ENCODE data around the gene GZMM.
A peak's percentile ranks its signal among the peaks of the same experiment; 100 is the strongest.

The GZMM gene

DNA sequence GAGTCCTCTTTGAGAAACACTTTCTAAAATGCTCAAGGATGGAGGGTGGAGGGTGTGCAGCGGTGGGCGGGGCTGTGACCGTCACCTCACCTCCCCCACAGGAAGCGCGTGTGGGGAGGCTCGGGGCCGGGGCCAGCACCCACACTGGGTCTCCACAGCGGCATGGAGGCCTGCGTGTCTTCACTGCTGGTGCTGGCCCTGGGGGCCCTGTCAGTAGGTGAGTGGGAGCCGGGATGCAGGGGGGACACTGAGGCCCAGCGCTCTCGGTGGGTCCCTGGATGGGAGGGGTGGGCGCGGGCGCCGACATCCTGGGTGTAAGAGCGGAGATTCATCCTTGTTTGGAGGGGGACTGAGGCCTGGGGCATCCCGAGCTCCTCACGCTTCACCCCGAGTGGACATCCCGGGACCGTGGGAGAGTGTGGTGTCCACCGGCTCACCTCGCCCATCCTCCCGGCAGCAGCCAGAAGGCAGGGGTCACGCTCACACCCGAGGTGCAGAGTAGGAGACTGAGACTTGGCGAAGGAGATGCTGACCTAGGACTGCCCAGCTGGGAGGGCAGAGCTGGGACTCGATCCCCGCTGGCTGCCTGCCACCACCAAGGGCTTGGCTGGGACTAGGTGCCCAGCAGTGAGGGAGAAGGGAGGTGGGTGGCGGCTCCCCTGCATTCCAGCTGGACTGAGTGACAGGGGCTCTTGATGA, at the start of gene GZMM:
TSS of gene GZMM (plus strand) at position 144 of the 699 bp plus-strand sequence. CDS start at position 163, 19 bp downstream.
- peak; percentile 69 for DNase-seq (ENCODE audit: low read depth)

DNA sequence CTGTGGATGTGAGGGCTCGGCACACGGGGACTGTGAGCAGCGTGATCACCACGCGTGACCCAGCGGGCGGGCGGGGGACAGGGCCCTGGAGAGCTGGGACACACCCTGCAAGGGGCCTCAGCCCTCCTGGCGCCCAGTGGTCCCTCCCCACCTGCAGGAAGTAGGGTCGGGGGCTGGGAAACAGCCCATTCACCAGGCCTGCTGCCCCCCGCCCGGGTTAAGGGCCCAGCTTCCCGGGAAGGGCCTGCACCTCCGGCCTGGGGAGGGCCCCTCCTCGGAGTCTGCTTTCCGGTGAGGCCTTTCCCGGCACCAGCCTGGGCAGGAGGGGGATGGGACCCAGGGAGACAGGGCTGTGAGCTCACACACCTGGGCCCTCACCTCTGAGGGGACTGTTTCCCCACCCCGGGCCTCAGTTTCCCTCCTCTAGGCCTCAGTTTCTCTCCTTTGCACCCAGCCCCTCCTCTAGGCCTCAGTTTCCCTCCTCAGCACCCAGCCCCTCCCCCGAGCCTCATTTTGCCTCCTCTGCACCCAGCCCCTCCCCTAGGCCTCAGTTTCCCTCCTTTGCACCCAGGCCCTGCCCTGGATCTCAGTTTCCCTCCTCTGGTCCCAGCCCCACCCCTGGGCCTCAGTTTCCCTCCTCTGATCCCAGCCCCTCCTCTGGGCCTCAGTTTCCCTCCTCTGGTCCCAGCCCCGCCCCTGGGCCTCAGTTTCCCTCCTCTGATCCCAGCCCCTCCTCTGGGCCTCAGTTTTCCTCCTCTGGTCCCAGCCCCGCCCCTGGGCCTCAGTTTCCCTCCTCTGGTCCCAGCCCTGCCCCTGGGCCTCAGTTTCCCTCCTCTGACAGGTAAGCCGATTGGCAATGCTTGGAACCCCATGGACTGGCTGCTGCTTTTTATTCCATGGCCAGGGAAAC, 49.4 kb upstream of the GZMM start:
- DNase-seq (ENCODE audit: low read depth): no peak

DNA sequence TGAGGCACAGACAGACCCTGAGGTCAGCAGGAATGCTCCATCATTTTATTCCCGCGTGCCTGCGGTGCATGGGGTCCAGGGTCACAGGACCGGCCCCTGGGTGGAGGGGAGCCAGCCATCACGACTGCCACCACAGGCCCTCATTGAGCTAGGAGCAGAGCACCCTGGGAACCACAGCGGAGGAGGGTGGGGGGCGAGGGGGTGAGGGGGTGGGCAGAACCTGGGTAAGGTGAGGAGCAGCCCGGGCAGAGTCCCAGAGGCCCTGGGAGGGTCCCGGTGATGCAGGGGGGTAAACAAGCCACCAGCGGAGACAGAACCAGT, 48.8 kb upstream of the GZMM start:
- no peak for DNase-seq (ENCODE audit: low read depth)

DNA sequence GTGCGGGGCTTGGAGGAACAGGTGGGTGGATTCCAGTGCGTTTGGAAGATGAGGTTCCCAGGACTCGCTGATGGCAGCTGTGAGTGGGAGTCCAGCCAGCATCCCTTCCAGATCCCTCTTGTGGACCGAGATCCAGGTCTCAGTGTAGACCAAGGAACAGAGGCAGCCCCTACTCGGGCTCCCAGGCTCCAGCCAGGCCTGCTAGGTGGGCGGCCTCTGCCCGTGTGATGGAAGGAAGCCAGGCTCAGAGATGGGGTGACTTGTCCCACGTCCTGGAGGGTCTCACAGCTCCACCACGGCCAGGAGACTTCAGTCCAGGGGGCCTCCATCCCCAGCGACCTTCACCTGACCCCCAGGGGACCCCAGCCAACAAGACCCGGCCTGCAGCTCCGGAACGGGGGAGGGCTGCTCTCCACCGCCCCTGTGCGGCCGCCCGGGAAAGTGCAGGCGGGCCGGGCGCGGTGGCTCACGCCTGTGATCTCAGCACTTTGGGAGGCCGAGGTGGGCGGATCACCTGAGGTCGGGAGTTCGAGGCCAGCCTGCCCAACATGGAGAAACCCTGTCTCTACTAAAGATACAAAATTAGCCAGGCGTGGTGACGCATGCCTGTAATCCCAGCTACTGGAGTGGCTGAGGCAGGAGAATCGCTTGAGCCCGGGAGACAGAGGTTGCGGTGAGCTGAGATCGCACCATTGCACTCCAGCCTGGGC, 48.3 kb upstream of the GZMM start:
- no peak for DNase-seq (ENCODE audit: low read depth)

DNA sequence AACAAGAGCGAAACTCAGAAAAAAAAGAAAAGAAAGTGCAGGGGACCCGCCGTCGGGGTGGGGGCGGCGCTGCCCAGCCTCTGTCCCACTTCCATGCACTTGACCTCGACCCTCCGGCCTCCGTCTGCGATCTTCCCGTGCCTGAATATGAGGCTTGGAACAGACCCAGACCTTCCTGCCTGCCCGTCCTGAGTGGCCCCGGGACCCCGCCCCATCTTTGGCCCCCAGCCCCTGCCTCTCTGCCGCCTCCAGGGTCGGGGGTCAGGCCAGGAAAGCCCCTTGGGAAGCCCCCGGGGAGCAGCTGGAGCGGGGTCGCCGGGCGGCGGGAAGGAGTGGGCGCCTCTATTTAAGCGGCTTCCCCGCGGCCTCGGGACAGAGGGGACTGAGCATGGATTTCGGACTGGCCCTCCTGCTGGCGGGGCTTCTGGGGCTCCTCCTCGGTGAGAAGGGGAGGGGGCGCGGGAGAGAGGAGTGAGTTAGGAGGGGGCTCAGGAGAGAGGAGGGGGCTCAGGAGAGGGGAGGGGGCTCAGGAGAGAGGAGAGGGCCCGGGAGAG, 47.7 kb upstream of the GZMM start, which contains the start of gene MADCAM1:
TSS of gene MADCAM1 (plus strand) at position 375 of the 554 bp plus-strand sequence. CDS start at position 389, 14 bp downstream.
- DNase-seq (ENCODE audit: low read depth): no peak

DNA sequence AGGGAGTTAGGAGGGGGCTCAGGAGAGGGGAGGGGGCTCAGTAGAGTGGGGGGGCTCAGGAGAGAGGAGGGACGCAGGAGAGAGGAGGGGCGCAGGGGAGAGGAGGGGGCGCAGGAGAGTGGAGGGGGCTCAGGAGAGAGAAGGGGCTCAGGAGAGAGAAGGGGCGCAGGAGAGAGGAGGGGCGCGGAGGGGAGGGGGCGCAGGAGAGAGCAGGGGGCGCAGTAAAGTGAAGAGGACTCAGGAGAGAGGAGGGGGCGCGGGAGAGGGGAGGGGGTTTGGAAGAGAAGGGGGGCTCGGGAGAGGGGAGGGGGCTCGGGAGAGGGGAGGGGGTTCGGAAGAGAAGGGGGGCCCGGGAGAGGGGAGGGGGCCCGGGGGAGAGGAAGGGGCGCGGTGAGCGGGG, 46.9 kb upstream of the GZMM start:
- no peak for DNase-seq (ENCODE audit: low read depth)

DNA sequence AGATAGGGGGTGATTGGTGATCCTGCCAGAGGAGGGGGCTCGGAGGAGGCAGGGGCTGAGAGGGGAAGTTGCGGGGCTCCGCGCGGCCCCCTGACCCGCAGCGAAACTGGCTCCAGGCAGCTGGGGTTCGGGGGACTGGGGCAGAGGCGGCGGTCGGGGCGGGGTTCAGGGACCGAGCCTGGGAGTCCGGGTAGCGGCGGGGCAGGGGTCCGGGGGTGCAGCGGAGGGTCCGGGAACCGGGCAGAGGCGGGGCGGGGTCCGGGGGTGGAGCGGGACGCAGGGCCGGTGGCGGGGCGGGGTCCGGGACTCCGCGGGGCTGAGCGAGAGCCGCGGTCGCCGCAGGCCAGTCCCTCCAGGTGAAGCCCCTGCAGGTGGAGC, 46.4 kb upstream of the GZMM start:
- DNase-seq (ENCODE audit: low read depth): no peak

DNA sequence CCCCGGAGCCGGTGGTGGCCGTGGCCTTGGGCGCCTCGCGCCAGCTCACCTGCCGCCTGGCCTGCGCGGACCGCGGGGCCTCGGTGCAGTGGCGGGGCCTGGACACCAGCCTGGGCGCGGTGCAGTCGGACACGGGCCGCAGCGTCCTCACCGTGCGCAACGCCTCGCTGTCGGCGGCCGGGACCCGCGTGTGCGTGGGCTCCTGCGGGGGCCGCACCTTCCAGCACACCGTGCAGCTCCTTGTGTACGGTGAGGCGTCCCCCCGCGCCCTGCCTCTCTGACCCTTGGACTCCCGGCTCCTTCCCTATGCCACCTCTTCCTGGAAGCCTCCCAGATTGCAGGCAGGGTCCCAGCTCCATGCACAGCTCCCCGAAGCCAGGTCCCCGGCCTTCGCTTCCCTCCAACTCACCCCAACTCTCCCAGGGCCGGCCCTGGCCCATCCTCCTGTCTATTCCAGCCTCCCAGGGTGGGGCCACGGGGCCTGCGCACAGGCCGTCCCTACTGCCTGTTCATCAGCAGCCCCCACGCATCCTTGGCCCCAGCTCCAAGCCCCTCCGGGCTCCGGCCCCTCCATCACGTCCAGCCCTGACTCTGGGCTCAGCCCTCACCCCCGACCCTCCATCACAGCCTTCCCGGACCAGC, 45.9 kb upstream of the GZMM start:
- DNase-seq (ENCODE audit: low read depth): no peak

DNA sequence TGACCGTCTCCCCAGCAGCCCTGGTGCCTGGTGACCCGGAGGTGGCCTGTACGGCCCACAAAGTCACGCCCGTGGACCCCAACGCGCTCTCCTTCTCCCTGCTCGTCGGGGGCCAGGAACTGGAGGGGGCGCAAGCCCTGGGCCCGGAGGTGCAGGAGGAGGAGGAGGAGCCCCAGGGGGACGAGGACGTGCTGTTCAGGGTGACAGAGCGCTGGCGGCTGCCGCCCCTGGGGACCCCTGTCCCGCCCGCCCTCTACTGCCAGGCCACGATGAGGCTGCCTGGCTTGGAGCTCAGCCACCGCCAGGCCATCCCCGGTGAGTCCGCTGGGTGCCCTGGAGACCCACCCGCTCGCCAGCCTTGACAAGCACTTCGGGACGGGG, 45.4 kb upstream of the GZMM start:
- no peak for DNase-seq (ENCODE audit: low read depth)

DNA sequence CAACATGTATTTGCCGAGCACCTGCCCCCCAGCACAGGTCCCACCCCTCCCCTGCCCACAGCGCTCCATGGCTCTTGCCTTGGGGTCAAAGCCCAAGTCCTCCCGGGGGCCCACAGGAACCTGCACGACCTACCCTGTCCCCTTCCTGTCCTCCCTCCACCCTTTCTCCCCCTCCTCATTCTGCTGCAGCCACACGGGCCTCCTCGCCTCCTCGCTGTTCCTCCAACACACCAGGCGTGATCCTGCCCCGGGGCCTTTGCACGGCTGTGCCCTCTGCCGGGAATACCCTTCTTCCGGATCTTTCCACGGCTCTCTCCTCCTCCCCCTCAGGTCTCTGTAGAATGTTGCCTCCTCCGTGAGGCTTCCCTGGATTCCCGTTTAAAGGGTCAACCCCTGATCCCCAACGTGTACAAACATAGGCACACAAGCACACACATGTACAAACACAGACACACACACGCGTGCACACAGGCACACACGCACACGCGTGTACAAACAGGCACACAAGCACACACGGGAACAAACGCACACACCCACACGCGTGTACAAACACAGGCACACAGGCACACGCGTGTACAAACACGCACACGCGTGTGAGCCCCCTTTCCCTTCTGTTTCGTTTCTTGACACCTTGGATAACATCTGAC, 44.8 kb upstream of the GZMM start:
- no peak for DNase-seq (ENCODE audit: low read depth)

DNA sequence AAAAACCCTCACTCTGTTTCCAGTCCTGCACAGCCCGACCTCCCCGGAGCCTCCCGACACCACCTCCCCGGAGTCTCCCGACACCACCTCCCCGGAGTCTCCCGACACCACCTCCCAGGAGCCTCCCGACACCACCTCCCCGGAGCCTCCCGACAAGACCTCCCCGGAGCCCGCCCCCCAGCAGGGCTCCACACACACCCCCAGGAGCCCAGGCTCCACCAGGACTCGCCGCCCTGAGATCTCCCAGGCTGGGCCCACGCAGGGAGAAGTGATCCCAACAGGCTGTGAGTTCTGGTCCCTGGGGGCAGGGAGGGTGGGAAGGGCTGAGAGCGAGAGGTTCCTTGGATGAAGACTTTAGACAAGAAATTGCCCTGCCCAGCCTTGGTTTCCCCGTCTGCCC, 42.2 kb upstream of the GZMM start:
- no peak for DNase-seq (ENCODE audit: low read depth)

DNA sequence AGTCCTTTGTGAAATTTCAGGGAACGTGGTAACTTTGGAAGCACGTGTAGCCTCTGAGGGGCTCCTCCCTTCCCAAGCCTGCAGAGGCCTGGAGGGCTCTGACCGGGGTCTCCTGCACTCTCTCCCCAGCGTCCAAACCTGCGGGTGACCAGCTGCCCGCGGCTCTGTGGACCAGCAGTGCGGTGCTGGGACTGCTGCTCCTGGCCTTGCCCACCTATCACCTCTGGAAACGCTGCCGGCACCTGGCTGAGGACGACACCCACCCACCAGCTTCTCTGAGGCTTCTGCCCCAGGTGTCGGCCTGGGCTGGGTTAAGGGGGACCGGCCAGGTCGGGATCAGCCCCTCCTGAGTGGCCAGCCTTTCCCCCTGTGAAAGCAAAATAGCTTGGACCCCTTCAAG, 39.2 kb upstream of the GZMM start:
- no peak for DNase-seq (ENCODE audit: low read depth)

DNA sequence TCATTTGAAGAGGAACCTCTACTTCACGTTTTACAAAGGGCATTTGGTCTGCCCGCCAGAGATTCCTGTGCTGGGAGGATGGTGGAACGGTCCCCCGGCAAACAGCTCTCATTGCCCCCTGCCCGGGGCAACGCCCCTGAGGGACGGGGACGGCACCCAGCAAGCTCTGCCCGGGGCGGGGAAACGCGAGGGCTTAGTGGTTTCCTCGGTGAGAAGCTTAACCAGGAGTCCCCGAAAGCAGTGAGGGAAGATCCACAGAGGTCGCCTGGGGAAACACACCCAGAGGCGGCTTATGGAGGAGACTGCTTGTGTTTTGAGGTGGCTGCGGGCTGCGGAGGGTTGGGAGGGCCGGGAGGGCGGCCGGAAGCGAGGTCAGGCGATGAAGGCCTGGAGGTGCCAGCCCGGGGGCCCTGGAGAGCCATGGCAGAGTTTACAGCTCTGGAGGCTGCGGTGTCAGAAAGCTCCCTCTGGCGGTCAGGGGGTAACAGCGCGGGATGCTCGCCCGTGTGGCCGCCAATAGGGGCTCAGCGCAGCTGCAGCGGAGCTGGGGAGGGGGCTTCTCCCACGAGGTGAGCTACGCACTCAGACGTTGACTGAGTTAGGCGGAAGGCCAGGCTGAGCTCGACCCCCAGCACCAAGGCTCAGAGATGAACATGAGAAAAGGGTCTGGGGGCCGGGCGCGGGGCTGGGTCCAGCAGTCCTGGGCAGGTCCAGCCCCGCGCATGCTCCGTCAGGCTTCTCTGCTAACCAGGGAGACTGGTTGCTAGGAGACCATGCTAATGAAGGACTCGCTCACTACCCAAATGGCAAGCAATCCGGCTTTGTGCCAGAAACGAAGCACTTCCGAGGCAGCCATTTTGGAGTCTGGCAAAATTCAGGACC, 37.2 kb upstream of the GZMM start:
- peak; percentile 86 for DNase-seq (ENCODE audit: low read depth)

DNA sequence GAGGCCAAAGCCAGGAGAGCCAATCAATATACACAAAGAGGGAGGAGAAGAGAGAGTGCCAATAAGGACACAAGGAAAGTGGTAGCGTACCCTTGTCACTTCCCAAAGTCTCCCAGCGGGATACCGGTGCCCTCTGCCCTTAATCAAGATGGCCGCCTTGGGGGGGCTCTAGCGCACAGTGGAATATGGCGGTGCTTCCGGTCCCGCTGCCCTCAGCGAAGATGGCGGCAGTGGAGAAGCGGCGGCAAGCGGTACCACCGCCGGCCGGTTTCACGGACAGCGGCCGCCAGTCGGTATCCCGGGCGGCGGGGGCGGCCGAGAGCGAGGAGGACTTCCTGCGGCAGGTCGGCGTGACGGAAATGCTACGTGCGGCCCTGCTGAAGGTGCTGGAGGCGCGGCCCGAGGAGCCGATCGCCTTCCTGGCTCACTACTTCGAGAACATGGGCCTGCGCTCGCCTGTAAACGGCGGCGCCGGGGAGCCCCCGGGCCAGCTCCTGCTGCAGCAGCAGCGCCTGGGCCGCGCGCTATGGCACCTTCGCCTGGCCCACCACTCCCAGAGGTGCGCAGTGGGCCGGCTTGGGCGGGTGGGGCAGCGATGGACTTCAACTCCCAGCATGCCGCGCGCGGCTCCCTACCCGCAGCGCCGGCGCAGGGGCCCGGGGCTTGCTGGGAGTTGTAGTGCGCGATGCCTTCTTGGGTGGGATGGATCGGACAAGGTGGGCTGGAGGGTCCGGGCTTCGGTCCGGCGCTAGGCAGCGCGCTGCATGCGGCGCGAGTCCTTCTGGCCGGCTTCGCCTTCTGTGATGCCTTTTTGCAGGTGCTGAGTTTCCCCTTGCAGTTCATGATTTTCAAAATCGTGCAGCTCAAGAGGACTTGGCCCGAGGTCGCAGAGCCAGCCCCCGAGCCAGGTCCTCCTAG, 36.3 kb upstream of the GZMM start, which contains the start of gene TPGS1:
TSS of gene TPGS1 (plus strand) at position 212 of the 918 bp plus-strand sequence. CDS start at position 222, 10 bp downstream.
- peak; percentile 78 for DNase-seq (ENCODE audit: low read depth)

DNA sequence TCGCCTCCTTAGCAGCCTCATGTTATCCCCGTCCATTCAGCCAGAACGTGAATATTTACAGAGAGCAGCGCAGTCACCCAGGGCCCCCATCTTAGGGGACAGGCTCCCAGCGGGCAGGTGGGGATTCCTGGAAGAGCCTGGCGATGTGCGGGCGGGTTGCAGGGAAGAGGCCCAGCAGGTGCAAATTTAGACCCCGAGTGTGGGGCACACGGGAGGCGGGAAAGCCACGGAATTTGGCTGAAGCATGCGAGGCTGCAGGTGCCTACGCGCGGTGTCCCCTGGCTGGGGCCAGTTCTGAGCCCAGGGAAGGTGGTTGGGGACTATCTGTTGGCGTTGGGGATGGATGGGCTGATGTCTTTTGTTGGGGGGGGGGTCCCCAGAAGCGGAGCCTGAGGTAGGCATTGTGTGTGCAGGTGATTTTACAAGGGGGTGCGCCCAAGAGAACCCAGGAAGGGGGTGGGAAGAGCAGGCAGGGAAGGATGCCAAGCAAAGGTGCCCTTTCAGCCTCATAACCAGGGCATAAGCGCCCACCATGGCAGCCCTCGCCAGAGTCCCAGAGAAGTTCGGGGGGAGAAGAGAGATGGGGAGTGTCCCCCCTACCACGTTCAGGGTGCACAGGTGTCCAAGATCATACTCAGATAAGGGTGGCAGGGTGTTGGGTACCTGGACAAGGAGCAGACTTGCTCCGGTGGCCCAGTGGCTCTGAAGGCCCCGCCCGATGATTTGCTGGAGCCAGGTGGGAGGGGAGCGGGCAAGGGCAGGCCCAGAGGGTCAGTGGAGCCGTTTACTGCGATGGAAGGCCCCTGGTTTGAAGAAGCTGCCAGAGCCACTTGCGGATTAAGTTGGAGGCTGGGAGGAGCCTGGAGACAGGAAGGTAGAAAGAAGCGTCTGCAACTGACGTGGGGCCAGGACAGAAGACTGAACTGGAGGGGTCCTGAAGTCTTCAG, 35.4 kb upstream of the GZMM start:
- no peak for DNase-seq (ENCODE audit: low read depth)

DNA sequence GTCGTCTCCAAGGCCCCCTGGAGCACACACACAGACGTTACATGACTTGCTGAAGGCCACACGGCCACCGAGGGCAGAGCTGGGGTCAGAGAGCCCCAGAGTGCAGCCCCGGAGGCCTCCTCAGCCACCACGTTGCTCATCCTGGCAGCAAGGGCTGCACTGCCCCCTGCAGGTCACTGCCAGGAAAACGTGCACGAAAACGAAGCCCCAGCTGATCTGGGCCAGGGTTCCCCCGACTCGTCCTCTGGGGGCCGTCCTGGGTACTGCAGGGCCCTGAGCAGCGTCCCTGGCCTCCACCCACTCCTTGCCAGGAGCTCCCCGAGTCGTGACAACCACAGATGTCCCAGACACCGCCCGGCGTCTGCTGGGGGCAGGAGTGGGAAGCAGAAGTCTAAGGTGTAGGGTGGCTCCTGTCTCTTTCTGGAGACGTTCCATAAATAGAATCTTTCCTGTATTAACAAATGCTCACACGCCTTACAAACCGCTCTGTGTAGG, 33.2 kb upstream of the GZMM start:
- peak; percentile 87 for DNase-seq (ENCODE audit: low read depth)

DNA sequence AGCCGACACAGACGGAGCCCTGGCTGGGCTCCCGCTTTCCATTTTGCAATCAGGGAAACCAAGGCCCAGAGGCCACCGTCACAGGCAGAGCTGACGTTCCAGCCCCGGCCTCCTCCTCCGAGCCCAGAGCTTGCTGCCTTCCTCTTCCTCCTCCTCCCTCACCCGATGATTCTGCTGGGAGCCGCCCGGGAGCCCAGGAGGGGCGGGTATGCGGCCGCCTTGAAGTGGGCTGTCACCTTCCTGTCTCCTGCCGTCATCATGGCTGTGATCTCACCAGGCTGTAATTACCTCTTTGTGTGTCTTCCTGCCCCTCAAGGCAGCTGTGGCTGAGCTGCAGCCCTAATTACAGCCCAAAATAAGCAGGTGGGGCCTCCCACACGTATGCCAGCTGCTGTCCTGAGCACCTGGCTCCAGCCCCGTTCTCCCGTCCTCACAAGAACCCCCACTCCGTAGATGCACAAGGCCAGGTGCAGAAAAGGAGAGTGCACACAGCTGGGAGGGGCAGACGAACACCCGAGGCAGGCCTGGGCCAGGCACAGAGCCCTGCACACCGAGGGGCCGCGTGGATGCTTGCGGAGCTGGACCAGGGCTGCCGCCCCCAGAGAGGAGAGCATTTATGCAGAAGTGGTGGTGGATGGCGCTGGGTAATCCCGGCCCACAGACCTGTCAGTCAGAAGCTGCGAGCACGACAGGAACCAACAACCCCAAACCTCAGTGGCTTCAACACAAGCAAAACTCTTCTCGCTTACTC, 32.6 kb upstream of the GZMM start:
- peak; percentile 59 for DNase-seq (ENCODE audit: low read depth)
